ENCODE data around the gene SMOC2.

Gene SMOC2

DNA sequence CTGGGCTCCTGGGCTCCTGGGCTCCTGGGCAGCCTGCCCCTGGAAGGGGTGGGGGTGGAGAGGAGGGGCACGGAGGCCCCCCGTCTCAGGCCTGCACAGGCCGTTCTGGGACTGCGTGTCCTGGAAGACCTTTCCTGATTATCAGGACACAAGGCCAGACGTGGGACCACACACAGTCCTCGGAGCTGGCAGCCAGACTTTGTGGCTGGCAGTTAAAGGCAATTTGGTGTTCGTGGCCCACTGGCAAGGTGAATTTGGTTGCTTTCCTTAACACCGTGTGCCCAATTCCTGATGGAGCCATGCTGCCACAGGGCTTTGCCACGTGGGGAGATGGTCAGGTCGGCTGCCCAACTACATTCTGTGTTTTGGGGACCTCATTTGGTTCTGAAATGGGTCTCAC lies 113.5 kb downstream of the SMOC2 start:
- no peaks in the 10 kb centered on the region for H3K4me1 ChIP-seq (ENCODE audit: low read length)
- no peaks in the 10 kb centered on the region for H3K79me2 ChIP-seq (ENCODE audit: low read length)
- H3K4me2 ChIP-seq (ENCODE audit: low read length): no peak overlapping the region
- TF ChIP-seq CTCF (IDR thresholded peaks at IDR 0.05; ENCODE audit: low read depth, low read length) (no peak), EZH2phosphoT487 (IDR thresholded peaks at IDR 0.05; ENCODE audit: low read depth) (no peak)
- H3K9ac ChIP-seq (ENCODE audit: low read length): no peak overlapping the region
- no peak overlapping the region for H3K4me3 ChIP-seq (ENCODE audit: low read length)
- H3K36me3 ChIP-seq (replicated peaks; ENCODE audit: low read depth, low read length): no peaks in the 10 kb centered on the region
- no peaks in the 10 kb centered on the region for H4K20me1 ChIP-seq (ENCODE audit: insufficient read depth, low read length)
- H3K27ac ChIP-seq (ENCODE audit: low read length): no peak overlapping the region
- no peaks in the 10 kb centered on the region for H3K27me3 ChIP-seq (ENCODE audit: low read depth, low read length)
- no peak overlapping the region for H2AFZ ChIP-seq (ENCODE audit: low read depth, low read length)
- H3K9me3 ChIP-seq (ENCODE audit: insufficient read depth, low read length): no peaks in the 10 kb centered on the region

DNA sequence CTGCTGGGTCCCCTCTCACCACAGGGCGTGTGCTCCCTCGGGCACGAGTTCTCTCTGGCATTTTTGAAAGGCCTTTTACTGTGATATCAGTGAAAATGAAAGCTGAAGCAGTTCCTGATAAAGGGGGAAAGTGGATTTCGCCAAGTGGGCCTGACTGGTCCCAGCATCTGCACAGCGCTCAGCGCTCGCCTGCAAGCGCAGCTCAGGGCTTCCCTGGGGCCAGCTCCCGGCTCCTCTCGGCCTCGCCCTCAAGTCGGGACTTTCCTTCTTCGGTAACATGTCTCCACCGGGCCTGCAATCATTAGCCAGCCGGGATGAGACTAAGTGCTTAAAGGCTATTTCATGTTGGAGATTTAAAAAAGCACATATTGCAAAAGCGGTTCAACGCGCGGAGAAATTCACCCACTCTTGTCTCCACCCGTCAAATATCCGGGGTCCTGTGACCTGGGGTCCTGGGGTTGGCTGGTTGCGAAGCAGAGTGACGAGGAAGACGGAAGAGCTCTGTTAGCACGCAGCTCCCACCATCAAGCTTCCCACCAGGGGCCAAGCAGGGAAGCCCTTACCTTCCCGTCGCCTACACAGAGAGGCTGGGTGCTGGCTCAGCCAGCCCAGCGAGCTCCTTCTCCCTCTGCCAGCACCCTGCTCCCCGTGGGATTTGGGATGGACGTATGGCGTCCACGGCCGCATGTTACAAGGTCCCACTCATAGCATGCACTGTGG lies 114.1 kb downstream of the SMOC2 start:
- Histone ChIP-seq H3K79me2 (ENCODE audit: low read length) (no peaks in the 10 kb centered on the region), H4K20me1 (ENCODE audit: insufficient read depth, low read length) (no peaks in the 10 kb centered on the region), H3K27ac (ENCODE audit: low read length) (no peak overlapping the region), H3K4me2 (ENCODE audit: low read length) (no peak overlapping the region), H3K9ac (ENCODE audit: low read length) (no peak overlapping the region), H3K36me3 (replicated peaks; ENCODE audit: low read depth, low read length) (no peaks in the 10 kb centered on the region), H3K9me3 (ENCODE audit: insufficient read depth, low read length) (no peaks in the 10 kb centered on the region), H2AFZ (ENCODE audit: low read depth, low read length) (no peak overlapping the region), H3K4me3 (ENCODE audit: low read length) (no peak overlapping the region), H3K4me1 (ENCODE audit: low read length) (no peaks in the 10 kb centered on the region), H3K27me3 (ENCODE audit: low read depth, low read length) (no peaks in the 10 kb centered on the region)
- TF ChIP-seq CTCF (IDR thresholded peaks at IDR 0.05; ENCODE audit: low read depth, low read length): no peak
- no peak for TF ChIP-seq EZH2phosphoT487 (IDR thresholded peaks at IDR 0.05; ENCODE audit: low read depth)

GRCh38 chr6:168555618-168556273 lies 114.8 kb downstream of the SMOC2 start:
- no peak for TF ChIP-seq EZH2phosphoT487 (IDR thresholded peaks at IDR 0.05; ENCODE audit: low read depth)
- no peak for TF ChIP-seq CTCF (IDR thresholded peaks at IDR 0.05; ENCODE audit: low read depth, low read length)
- Histone ChIP-seq H3K4me3 (ENCODE audit: low read length) (no peak overlapping the region), H3K79me2 (ENCODE audit: low read length) (no peaks in the 10 kb centered on the region), H3K9me3 (ENCODE audit: insufficient read depth, low read length) (no peaks in the 10 kb centered on the region), H3K4me2 (ENCODE audit: low read length) (no peak overlapping the region), H4K20me1 (ENCODE audit: insufficient read depth, low read length) (no peaks in the 10 kb centered on the region), H3K9ac (ENCODE audit: low read length) (no peak overlapping the region), H3K27ac (ENCODE audit: low read length) (no peak overlapping the region), H2AFZ (ENCODE audit: low read depth, low read length) (no peak overlapping the region), H3K27me3 (ENCODE audit: low read depth, low read length) (no peaks in the 10 kb centered on the region), H3K36me3 (replicated peaks; ENCODE audit: low read depth, low read length) (no peaks in the 10 kb centered on the region), H3K4me1 (ENCODE audit: low read length) (no peaks in the 10 kb centered on the region)

- no peak overlapping the region for H3K4me3 ChIP-seq (ENCODE audit: low read length)
- H4K20me1 ChIP-seq (ENCODE audit: insufficient read depth, low read length): no peaks in the 10 kb centered on the region
- TF ChIP-seq CTCF (IDR thresholded peaks at IDR 0.05; ENCODE audit: low read depth, low read length) (no peak), EZH2phosphoT487 (IDR thresholded peaks at IDR 0.05; ENCODE audit: low read depth) (no peak)
- H3K9me3 ChIP-seq (ENCODE audit: insufficient read depth, low read length): no peaks in the 10 kb centered on the region
- no peak overlapping the region for H3K4me2 ChIP-seq (ENCODE audit: low read length)
- H3K4me1 ChIP-seq (ENCODE audit: low read length): no peaks in the 10 kb centered on the region
- no peaks in the 10 kb centered on the region for H3K27me3 ChIP-seq (ENCODE audit: low read depth, low read length)
- H3K9ac ChIP-seq (ENCODE audit: low read length): no peak overlapping the region
- H3K27ac ChIP-seq (ENCODE audit: low read length): no peak overlapping the region
- no peak overlapping the region for H2AFZ ChIP-seq (ENCODE audit: low read depth, low read length)
- no peaks in the 10 kb centered on the region for H3K79me2 ChIP-seq (ENCODE audit: low read length)
- no peaks in the 10 kb centered on the region for H3K36me3 ChIP-seq (replicated peaks; ENCODE audit: low read depth, low read length)
Measured at GRCh38 chr6:168557512-168557911, 116.5 kb downstream of the SMOC2 start.

Data from OCI-LY3 (cell line).